OCI-LY3 (cell line): Measurements from ENCODE around the gene ZSCAN20.

ENCODE experiments used
- CTCF ChIP-seq: fragments of 200-600, 300-600 bp; sonication (generic); IDR thresholded peaks from 2 replicates; pipeline ENCODE4 v1.5.1; 2014; ENCODE audit warnings: antibody characterized with exemption, low read length, low read depth
- EZH2phosphoT487 ChIP-seq: fragments of 200-600 bp; shearing (Covaris generic); IDR thresholded peaks from 2 replicates; pipeline ENCODE4 v1.6.1; 2018; ENCODE audit warnings: antibody characterized with exemption, mixed run types, low read depth

DNA sequence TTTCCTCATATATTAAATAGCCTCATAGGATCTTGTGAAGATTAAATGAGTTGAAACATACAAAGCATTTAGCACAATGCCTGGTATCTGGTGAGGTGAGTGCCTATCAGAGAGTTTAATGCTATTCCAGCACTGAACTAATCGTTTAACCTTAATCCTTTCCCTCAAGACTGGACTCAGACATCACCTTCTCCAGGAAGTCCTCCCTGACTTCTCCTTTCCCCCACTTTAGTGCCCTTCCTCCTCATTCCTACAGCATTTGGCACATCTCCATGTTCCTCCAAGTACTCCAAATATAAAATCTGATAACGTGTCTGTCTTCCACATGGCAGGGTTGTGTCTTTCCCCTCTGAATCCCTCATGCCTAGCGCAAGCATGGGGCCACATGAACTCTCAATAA is 59.8 kb downstream of the ZSCAN20 start:
- TF ChIP-seq CTCF (no peak), EZH2phosphoT487 (no peak)
